H9 (cell line): ENCODE data around the gene LRRN1. TPM values are rescaled to one million over a fixed set of nuclear protein-coding genes. Genes with fewer than 3 reads are reported as not detected.

Experiments
- DNase-seq: peaks from one replicate; pipeline ENCODE4 v3.0.0-alpha.2; 2017
- H2AFZ ChIP-seq: one replicate; pipeline ENCODE4 v1.6.1; 2013; ENCODE audit warnings: mild to moderate bottlenecking, low read length, control low read depth, moderate library complexity
- H2AK5ac ChIP-seq: 2 replicates; pipeline ENCODE4 v1.6.1; 2013; ENCODE audit warnings: low read length, control low read depth, mixed read lengths; ENCODE audit not compliant: insufficient read length
- H2BK120ac ChIP-seq: one replicate; pipeline ENCODE4 v1.6.1; 2013; ENCODE audit warnings: low read depth, mild to moderate bottlenecking, low read length, control low read depth, inconsistent platforms; ENCODE audit not compliant: poor library complexity, severe bottlenecking
- H2BK12ac ChIP-seq: 2 replicates; pipeline ENCODE4 v1.6.1; 2013; ENCODE audit warnings: low read length, control low read depth, mixed read lengths, low read depth; ENCODE audit not compliant: insufficient read length
- H2BK15ac ChIP-seq: 2 replicates; pipeline ENCODE4 v1.6.1; 2013; ENCODE audit warnings: low read depth, low read length, control low read depth
- H2BK20ac ChIP-seq: one replicate; pipeline ENCODE4 v1.6.1; 2013; ENCODE audit warnings: low read depth, mild to moderate bottlenecking, low read length, control low read depth, inconsistent platforms; ENCODE audit not compliant: poor library complexity, severe bottlenecking
- H2BK5ac ChIP-seq: 2 replicates; pipeline ENCODE4 v1.6.1; 2013; ENCODE audit warnings: low read length, control low read depth, mixed read lengths; ENCODE audit not compliant: insufficient read length
- H3K14ac ChIP-seq: 2 replicates; pipeline ENCODE4 v1.6.1; 2013; ENCODE audit warnings: low read length, control low read depth; ENCODE audit not compliant: insufficient read depth
- H3K18ac ChIP-seq: 2 replicates; pipeline ENCODE4 v1.6.1; 2013; ENCODE audit warnings: low read depth, mild to moderate bottlenecking, mixed read lengths, low read length, control low read depth; ENCODE audit not compliant: insufficient read length
- H3K23ac ChIP-seq: 2 replicates; pipeline ENCODE4 v1.6.1; 2013; ENCODE audit warnings: low read length, control low read depth, mixed read lengths, low read depth; ENCODE audit not compliant: insufficient read length
- H3K23me2 ChIP-seq: 2 replicates; pipeline ENCODE4 v1.6.1; 2013; ENCODE audit warnings: low read depth, mild to moderate bottlenecking, mixed read lengths, low read length, control low read depth; ENCODE audit not compliant: insufficient read length, poor library complexity, severe bottlenecking
- H3K27ac ChIP-seq: 2 replicates; pipeline ENCODE4 v1.5.1; 2013; ENCODE audit warnings: low read length, control low read depth, mixed read lengths, low read depth; ENCODE audit not compliant: insufficient read length
- H3K27me3 ChIP-seq: 2 replicates; pipeline ENCODE4 v1.6.1; 2013; ENCODE audit warnings: low read length, control low read depth, inconsistent platforms; ENCODE audit not compliant: insufficient read depth
- H3K4ac ChIP-seq: 2 replicates; pipeline ENCODE4 v1.6.1; 2013; ENCODE audit warnings: low read depth, mild to moderate bottlenecking, control low read depth, inconsistent platforms, low read length, moderate library complexity
- H3K4me1 ChIP-seq: 2 replicates; pipeline ENCODE4 v1.6.1; 2013; ENCODE audit warnings: low read length, control low read depth, inconsistent platforms; ENCODE audit not compliant: insufficient read depth
- H3K4me2 ChIP-seq: 2 replicates; pipeline ENCODE4 v1.6.1; 2013; ENCODE audit warnings: low read length, control low read depth, mixed read lengths; ENCODE audit not compliant: insufficient read length, insufficient read depth
- H3K56ac ChIP-seq: 2 replicates; pipeline ENCODE4 v1.6.1; 2013; ENCODE audit warnings: low read depth, mild to moderate bottlenecking, mixed read lengths, low read length, control low read depth; ENCODE audit not compliant: insufficient read length
- H3K79me1 ChIP-seq: 2 replicates; pipeline ENCODE4 v1.6.1; 2013; ENCODE audit warnings: low read depth, mild to moderate bottlenecking, moderate library complexity, low read length, control low read depth, inconsistent platforms; ENCODE audit not compliant: insufficient read depth, poor library complexity, severe bottlenecking
- H3K79me2 ChIP-seq: 2 replicates; pipeline ENCODE4 v1.6.1; 2013; ENCODE audit warnings: low read length, control low read depth, inconsistent platforms; ENCODE audit not compliant: insufficient read depth
- H3K9ac ChIP-seq: 2 replicates; pipeline ENCODE4 v1.6.1; 2013; ENCODE audit warnings: low read length, control low read depth, mixed read lengths; ENCODE audit not compliant: insufficient read length; ENCODE audit errors: extremely low read depth
- H3K9me3 ChIP-seq: one replicate; pipeline ENCODE4 v1.6.1; 2013; ENCODE audit warnings: low read depth, low read length, inconsistent platforms; ENCODE audit not compliant: control insufficient read depth
- H3T11ph ChIP-seq: one replicate; pipeline ENCODE4 v1.6.1; 2013; ENCODE audit warnings: mild to moderate bottlenecking, low read length, control low read depth, inconsistent platforms
- H4K20me1 ChIP-seq: one replicate; pipeline ENCODE4 v1.6.1; 2013; ENCODE audit not compliant: control insufficient read depth, insufficient read length, insufficient read depth
- H4K5ac ChIP-seq: 2 replicates; pipeline ENCODE4 v1.6.1; 2013; ENCODE audit warnings: low read depth, mild to moderate bottlenecking, mixed read lengths, low read length, control low read depth; ENCODE audit not compliant: insufficient read length
- H4K8ac ChIP-seq: replicated peaks from 2 replicates; pipeline ENCODE4 v1.6.1; 2013; ENCODE audit warnings: low read length, control low read depth, mixed read lengths, low read depth; ENCODE audit not compliant: insufficient read length
- H4K91ac ChIP-seq: 2 replicates; pipeline ENCODE4 v1.6.1; 2013; ENCODE audit warnings: low read depth, mild to moderate bottlenecking, moderate library complexity, mixed read lengths, low read length, control low read depth; ENCODE audit not compliant: insufficient read length
- H3K27ac Mint-ChIP-seq, 3 experiments: 2 replicates in 2 of 3; 3 replicates in 1 of 3; pipeline ENCODE4 v1.8.0; 2020 to 2021; ENCODE audit warnings: mixed read lengths in 3 of 3, mild to moderate bottlenecking in 1 of 3, moderate library complexity in 1 of 3
- H3K27me3 Mint-ChIP-seq: 2 replicates; pipeline ENCODE4 v1.8.0; 2021; ENCODE audit warnings: low read depth, mild to moderate bottlenecking, moderate library complexity, mixed read lengths
- H3K36me3 Mint-ChIP-seq, 3 experiments: 2 replicates in 2 of 3; 3 replicates in 1 of 3; pipeline ENCODE4 v1.8.0; 2020 to 2021; ENCODE audit warnings: low read depth in 3 of 3, mixed read lengths in 3 of 3; ENCODE audit not compliant: insufficient read depth in 1 of 3
- H3K4me1 Mint-ChIP-seq, 2 experiments: 2 replicates each; pipeline ENCODE4 v1.8.0; 2020; ENCODE audit warnings: mixed read lengths in 2 of 2
- H3K4me3 Mint-ChIP-seq, 2 experiments: 2 replicates in 1 of 2; 3 replicates in 1 of 2; pipeline ENCODE4 v1.8.0; 2020 to 2021; ENCODE audit warnings: mild to moderate bottlenecking in 2 of 2, mixed read lengths in 2 of 2, moderate library complexity in 1 of 2
- H3K9me3 Mint-ChIP-seq, 2 experiments: 2 replicates in 1 of 2; 3 replicates in 1 of 2; pipeline ENCODE4 v1.8.0; 2020; ENCODE audit warnings: mild to moderate bottlenecking in 2 of 2, mixed read lengths in 2 of 2, moderate library complexity in 1 of 2
- WGBS: extraction: QIAGEN DNeasy Blood & Tissue Kit; methylation state at CpG from one replicate; pipeline ENCODE4 v1.1.7; 2013; ENCODE audit warnings: missing lambda C conversion rate, low lambda C conversion rate, mixed read lengths; ENCODE audit not compliant: insufficient read length; ENCODE audit errors: extremely low coverage; 5-methylcytosine and 5-hydroxymethylcytosine counted together
- total RNA-seq: library from RNA; stranded (reverse); gene quantifications from 2 replicates; pipeline ENCODE4 v1.2.1, GENCODE V29; 2021
- TF ChIP-seq, protein P1 (sequence below): fragments of 200-600 bp; sonication (generic); conservative IDR thresholded peaks from 3 replicates; pipeline ENCODE4 v1.8.0; 2021; ENCODE audit warnings: antibody characterized with exemption, mild to moderate bottlenecking

LRRN1 gene
- total RNA-seq, 1 experiment from 2014 or later = 269 TPM

DNA sequence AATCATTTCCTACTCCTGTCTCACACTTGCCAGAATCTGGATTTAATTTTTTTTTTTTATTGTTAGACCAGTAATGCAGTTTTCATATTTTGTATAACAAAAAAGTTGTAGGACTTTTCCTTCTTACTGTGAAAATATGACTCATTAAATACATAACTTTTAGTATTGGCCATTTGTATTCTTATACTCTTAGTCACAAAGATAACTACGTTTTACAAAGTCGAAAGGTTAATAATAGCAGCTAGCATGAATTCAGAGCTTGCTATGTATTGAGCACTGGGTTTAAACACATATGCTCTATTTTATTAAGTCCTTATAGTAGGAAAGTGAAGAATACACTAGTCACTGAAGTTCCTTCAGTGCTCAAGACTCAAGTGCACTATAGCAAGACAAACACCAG, 43.1 kb downstream of the LRRN1 start:
- WGBS = no CpG with 5 or more reads among the region's 2 CpGs
- Histone ChIP-seq H2BK5ac (no peak overlapping the region), H2BK20ac (no peak overlapping the region), H4K5ac (no peak overlapping the region), H3K4me1 (no peaks in the 10 kb centered on the region), H3K27me3 (no peaks in the 10 kb centered on the region), H3K79me1 (peaks cover 11% of the 10 kb centered on the region), H4K8ac (no peak overlapping the region), H3K4me2 (no peak overlapping the region), H3K9ac (no peak overlapping the region), H3K18ac (no peak overlapping the region), H3K9me3 (no peaks in the 10 kb centered on the region), H3K23ac (no peak overlapping the region), H4K20me1 (no peaks in the 10 kb centered on the region), H2AFZ (no peak overlapping the region), H3K79me2 (peaks cover 4% of the 10 kb centered on the region; the same call in 1 of the 2 replicates), H3K14ac (no peak overlapping the region), H3T11ph (no peak overlapping the region), H3K27ac (no peak overlapping the region), H3K23me2 (no peaks in the 10 kb centered on the region), H2BK15ac (no peak overlapping the region), H2BK12ac (no peak overlapping the region), H2BK120ac (no peak overlapping the region), H3K4ac (no peak overlapping the region), H2AK5ac (no peak overlapping the region), H4K91ac (no peak overlapping the region), H3K56ac (no peak overlapping the region)
- Mint-ChIP-seq H3K27me3 (no peaks in the 10 kb centered on the region), H3K4me1 (peaks cover 9 to 12% of the 10 kb centered on the region in 2 experiments), H3K9me3 (peaks cover 13 to 23% of the 10 kb centered on the region in 2 experiments), H3K27ac (no peak overlapping the region), H3K36me3 (peaks cover 52 to 68% (median 65%) of the 10 kb centered on the region in 3 experiments), H3K4me3 (no peak overlapping the region)
- TF ChIP-seq, protein P1, sequence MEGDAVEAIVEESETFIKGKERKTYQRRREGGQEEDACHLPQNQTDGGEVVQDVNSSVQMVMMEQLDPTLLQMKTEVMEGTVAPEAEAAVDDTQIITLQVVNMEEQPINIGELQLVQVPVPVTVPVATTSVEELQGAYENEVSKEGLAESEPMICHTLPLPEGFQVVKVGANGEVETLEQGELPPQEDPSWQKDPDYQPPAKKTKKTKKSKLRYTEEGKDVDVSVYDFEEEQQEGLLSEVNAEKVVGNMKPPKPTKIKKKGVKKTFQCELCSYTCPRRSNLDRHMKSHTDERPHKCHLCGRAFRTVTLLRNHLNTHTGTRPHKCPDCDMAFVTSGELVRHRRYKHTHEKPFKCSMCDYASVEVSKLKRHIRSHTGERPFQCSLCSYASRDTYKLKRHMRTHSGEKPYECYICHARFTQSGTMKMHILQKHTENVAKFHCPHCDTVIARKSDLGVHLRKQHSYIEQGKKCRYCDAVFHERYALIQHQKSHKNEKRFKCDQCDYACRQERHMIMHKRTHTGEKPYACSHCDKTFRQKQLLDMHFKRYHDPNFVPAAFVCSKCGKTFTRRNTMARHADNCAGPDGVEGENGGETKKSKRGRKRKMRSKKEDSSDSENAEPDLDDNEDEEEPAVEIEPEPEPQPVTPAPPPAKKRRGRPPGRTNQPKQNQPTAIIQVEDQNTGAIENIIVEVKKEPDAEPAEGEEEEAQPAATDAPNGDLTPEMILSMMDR = no peak
- DNase-seq = no peak
